ENCODE data around the gene TMEM208.

- TF ChIP-seq CTCF (IDR thresholded peaks at IDR 0.05) = peak in 2 of 6 experiments; percentile 25 to 26
- TF ChIP-seq POLR2A (IDR thresholded peaks at IDR 0.05) = no peak
Observed at GRCh38 chr16:67248401-67249177, 21.7 kb downstream of the TMEM208 start, which contains the start of gene SLC9A5.

Measured in adrenal gland (tissue), 5 donors.